NOMO-1 treated with DMSO at 0.1 percent for 48 hours (cell line): ENCODE measurements around the gene ATP7A.
"Not testable (repeated sequence)": the region's sequence is repeated elsewhere in the genome, so short reads cannot be mapped to it uniquely, and the experiment has no call there.

Experiments used
- DNase-seq: peaks from one replicate; lab custom pipeline; 2025; ENCODE audit not compliant: unreplicated experiment; lab: John Stamatoyannopoulos, UW

ATP7A gene

GRCh38 chrX:78029663-78030062 lies 119.2 kb downstream of the ATP7A start:
- peak; percentile 31 for DNase-seq

GRCh38 chrX:78035061-78035460 lies 124.6 kb downstream of the ATP7A start:
- no peak for DNase-seq

- no peak for DNase-seq
These were observed 127.4 kb downstream of the ATP7A start for GRCh38 chrX:78037881-78038280.

- no peak for DNase-seq
These were observed 132.1 kb downstream of the ATP7A start for GRCh38 chrX:78042601-78043000.

- DNase-seq = no peak
These were observed 135.9 kb downstream of the ATP7A start for GRCh38 chrX:78046362-78046761.

- DNase-seq = no peak
These were observed 137.6 kb downstream of the ATP7A start for GRCh38 chrX:78048052-78048451.

- no peak for DNase-seq
These were observed 153.2 kb downstream of the ATP7A start for GRCh38 chrX:78063687-78064086.

GRCh38 chrX:78064152-78064551 lies 153.7 kb downstream of the ATP7A start:
- DNase-seq = no peak

GRCh38 chrX:78064698-78065601 lies 154.5 kb downstream of the ATP7A start:
- not testable (repeated sequence) for DNase-seq

- no peak for DNase-seq
These were observed 155.6 kb downstream of the ATP7A start for GRCh38 chrX:78066110-78066509.

- no peak for DNase-seq
These were observed 160.8 kb downstream of the ATP7A start for GRCh38 chrX:78071331-78071730.

- not testable (repeated sequence) for DNase-seq
These were observed 162.9 kb downstream of the ATP7A start for GRCh38 chrX:78073147-78074077.

GRCh38 chrX:78074088-78074487 lies 163.6 kb downstream of the ATP7A start:
- DNase-seq = no peak

- no peak for DNase-seq
These were observed 165.4 kb downstream of the ATP7A start for GRCh38 chrX:78075787-78076389.

- not testable (repeated sequence) for DNase-seq
These were observed 170.9 kb downstream of the ATP7A start for GRCh38 chrX:78081413-78081812.

GRCh38 chrX:78092296-78092695 lies 181.8 kb downstream of the ATP7A start:
- no peak for DNase-seq

- no peak for DNase-seq
These were observed 187.6 kb downstream of the ATP7A start for GRCh38 chrX:78098108-78098507.
